IMR-90 (cell line): ENCODE results near the gene PRICKLE2. TPM values are rescaled to one million over a fixed set of nuclear protein-coding genes. Genes with fewer than 3 reads are reported as not detected.

ENCODE experiments used
- ATAC-seq: fragments of 200-7000 bp; cut with Tn5 transposase; 2 replicates; pipeline ENCODE4 v1.9.1; 2020; ENCODE audit warnings: low read depth, mild to moderate bottlenecking, moderate library complexity
- BruUV-seq: library from RNA; stranded (reverse); fragments of 400-500 nt; replicated peaks from 2 replicates; lab custom pipeline; 2021; lab: Mats Ljungman, UMichigan
- CTCF ChIA-PET: fragments of 300-600 bp; formaldehyde crosslinking; extraction: SDS; loops from one replicate; lab custom pipeline; 2021; ENCODE audit warnings: antibody characterized with exemption; lab: Yijun Ruan, JAX
- POLR2A ChIA-PET: fragments of 300-600 bp; sonication (Branson Sonifier 250); formaldehyde crosslinking; loops from one replicate; lab custom pipeline; 2022; ENCODE audit warnings: antibody characterized with exemption; ENCODE audit not compliant: unreplicated experiment; lab: Charles Lee
- DNase-seq: peaks from one replicate; pipeline ENCODE4 v3.0.0; 2013
- H2AFZ ChIP-seq: replicated peaks from 2 replicates; pipeline ENCODE3; 2013; ENCODE audit warnings: low read length, mild to moderate bottlenecking; ENCODE audit not compliant: poor library complexity
- H2AK5ac ChIP-seq: 2 replicates; pipeline ENCODE4 v1.6.1; 2013; ENCODE audit warnings: low read depth, low read length, inconsistent platforms
- H2AK9ac ChIP-seq: replicated peaks from 2 replicates; pipeline ENCODE3; 2013; ENCODE audit warnings: mild to moderate bottlenecking, low read depth, low read length, moderate library complexity; ENCODE audit not compliant: poor library complexity
- H2BK120ac ChIP-seq: 2 replicates; pipeline ENCODE4 v1.6.1; 2013; ENCODE audit warnings: low read depth, low read length, inconsistent platforms
- H2BK15ac ChIP-seq: 3 replicates; pipeline ENCODE4 v1.6.1; 2013; ENCODE audit warnings: low read depth, low read length, inconsistent platforms
- H2BK20ac ChIP-seq: 2 replicates; pipeline ENCODE4 v1.6.1; 2013; ENCODE audit warnings: low read depth, mild to moderate bottlenecking, inconsistent platforms, low read length, moderate library complexity
- H2BK5ac ChIP-seq: 2 replicates; pipeline ENCODE4 v1.6.1; 2013; ENCODE audit warnings: mild to moderate bottlenecking, low read depth, low read length, inconsistent platforms; ENCODE audit not compliant: poor library complexity, severe bottlenecking
- H3K14ac ChIP-seq: replicated peaks from 2 replicates; pipeline ENCODE4 v1.6.1; 2013; ENCODE audit warnings: low read depth, low read length, inconsistent platforms
- H3K18ac ChIP-seq: 2 replicates; pipeline ENCODE4 v1.6.1; 2013; ENCODE audit warnings: low read depth, low read length, control low read depth
- H3K23ac ChIP-seq: 2 replicates; pipeline ENCODE4 v1.6.1; 2013; ENCODE audit warnings: low read depth, low read length, inconsistent platforms
- H3K27ac ChIP-seq: 2 replicates; pipeline ENCODE4 v1.5.1; 2013; ENCODE audit warnings: mild to moderate bottlenecking, control low read depth, low read length; ENCODE audit not compliant: insufficient read depth
- H3K27me3 ChIP-seq: 2 replicates; pipeline ENCODE4 v1.6.1; 2013; ENCODE audit warnings: low read length; ENCODE audit not compliant: control insufficient read depth, insufficient read depth
- H3K36me3 ChIP-seq: 2 replicates; pipeline ENCODE4 v1.6.1; 2013; ENCODE audit warnings: low read length, mixed read lengths; ENCODE audit not compliant: control insufficient read depth, insufficient read depth
- H3K4ac ChIP-seq: 2 replicates; pipeline ENCODE4 v1.6.1; 2013; ENCODE audit warnings: low read depth, low read length, inconsistent platforms
- H3K4me1 ChIP-seq: 2 replicates; pipeline ENCODE4 v1.6.1; 2013; ENCODE audit warnings: low read length, mixed read lengths; ENCODE audit not compliant: control insufficient read depth, insufficient read depth
- H3K4me2 ChIP-seq: 2 replicates; pipeline ENCODE4 v1.6.1; 2013; ENCODE audit warnings: low read depth, mild to moderate bottlenecking, control low read depth, low read length, moderate library complexity
- H3K4me3 ChIP-seq: 2 replicates; pipeline ENCODE4 v1.5.1; 2013; ENCODE audit warnings: low read depth, mild to moderate bottlenecking, control low read depth, low read length, moderate library complexity; ENCODE audit not compliant: insufficient read depth
- H3K56ac ChIP-seq: 2 replicates; pipeline ENCODE4 v1.6.1; 2013; ENCODE audit warnings: low read length, inconsistent platforms; ENCODE audit not compliant: insufficient read depth; ENCODE audit errors: extremely low read depth
- H3K79me1 ChIP-seq, 2 experiments: 2 replicates each; pipeline ENCODE4 v1.6.1; 2013; ENCODE audit warnings: low read length in 2 of 2, inconsistent platforms in 1 of 2, low read depth in 1 of 2
- H3K9ac ChIP-seq: 2 replicates; pipeline ENCODE4 v1.6.1; 2013; ENCODE audit warnings: low read depth, low read length, control low read depth
- H3K9me1 ChIP-seq: 2 replicates; pipeline ENCODE4 v1.6.1; 2013; ENCODE audit warnings: low read length, inconsistent platforms; ENCODE audit not compliant: insufficient read depth
- H3K9me3 ChIP-seq: 2 replicates; pipeline ENCODE4 v1.6.1; 2013; ENCODE audit warnings: low read length; ENCODE audit not compliant: control insufficient read depth, insufficient read depth
- H4K20me1 ChIP-seq: 2 replicates; pipeline ENCODE4 v1.6.1; 2013; ENCODE audit warnings: low read length, inconsistent platforms; ENCODE audit not compliant: insufficient read depth
- H4K5ac ChIP-seq: 2 replicates; pipeline ENCODE4 v1.6.1; 2013; ENCODE audit warnings: mild to moderate bottlenecking, low read depth, low read length, control low read depth
- H4K8ac ChIP-seq, 2 experiments: 2 replicates each; pipeline ENCODE4 v1.6.1; 2013; ENCODE audit warnings: low read depth in 2 of 2, low read length in 2 of 2, control low read depth in 1 of 2, inconsistent platforms in 1 of 2
- H4K91ac ChIP-seq: 2 replicates; pipeline ENCODE4 v1.6.1; 2013; ENCODE audit warnings: low read depth, low read length, inconsistent platforms; ENCODE audit not compliant: insufficient read depth
- CEBPB ChIP-seq: IDR thresholded peaks from 2 replicates; pipeline ENCODE4 v1.6.1; 2012; ENCODE audit warnings: low read depth, low read length, improper control_type of control experiment
- POLR2A ChIP-seq: IDR thresholded peaks from 2 replicates; pipeline ENCODE4 v1.6.1; 2012; ENCODE audit warnings: mild to moderate bottlenecking, low read depth, low read length
- WGBS, 2 experiments: methylation state at CpG; one replicate each; pipeline versions ENCODE4 v1.1.5 to v1.1.7; 2013; ENCODE audit warnings: missing lambda C conversion rate in 2 of 2; ENCODE audit not compliant: insufficient read length in 1 of 2; ENCODE audit errors: extremely low coverage in 2 of 2; 5-methylcytosine and 5-hydroxymethylcytosine counted together
- dilution Hi-C: fragments of 300-500 bp; cut with HindIII; formaldehyde crosslinking; loops from one replicate; pipeline ENCODE4 v1.14.3; 2018; ENCODE audit warnings: low sequenced_read_pairs; ENCODE audit not compliant: unreplicated experiment
- in situ Hi-C: fragments of 300-500 bp; cut with MboI; formaldehyde crosslinking; loops from 3 replicates; pipeline ENCODE4 v1.14.3; 2019; ENCODE audit warnings: low sequenced_read_pairs, inconsistent platforms, mixed read lengths
- intact Hi-C: fragments of 100-400 bp; cut with micrococcal nuclease; formaldehyde crosslinking; loops from 2 replicates; pipeline ENCODE4 v1.10.0; 2022
- polyA plus RNA-seq, 3 experiments: library from polyadenylated mRNA; depleted of rRNA; stranded (reverse); fragments of >200 nt; gene quantifications; 2 replicates each; pipeline ENCODE4 v1.2.3, GENCODE V29; 2012; ENCODE audit warnings: low replicate concordance in 1 of 3
- total RNA-seq: library from RNA; depleted of rRNA; stranded (reverse); fragments of >200 nt; gene quantifications from 2 replicates; pipeline ENCODE4 v1.2.3, GENCODE V29; 2012

The PRICKLE2 gene
- total and polyA plus RNA-seq, 2 of the 4 experiments (the other 2 are of a cell fraction), result 4.1 to 14.2 TPM

DNA sequence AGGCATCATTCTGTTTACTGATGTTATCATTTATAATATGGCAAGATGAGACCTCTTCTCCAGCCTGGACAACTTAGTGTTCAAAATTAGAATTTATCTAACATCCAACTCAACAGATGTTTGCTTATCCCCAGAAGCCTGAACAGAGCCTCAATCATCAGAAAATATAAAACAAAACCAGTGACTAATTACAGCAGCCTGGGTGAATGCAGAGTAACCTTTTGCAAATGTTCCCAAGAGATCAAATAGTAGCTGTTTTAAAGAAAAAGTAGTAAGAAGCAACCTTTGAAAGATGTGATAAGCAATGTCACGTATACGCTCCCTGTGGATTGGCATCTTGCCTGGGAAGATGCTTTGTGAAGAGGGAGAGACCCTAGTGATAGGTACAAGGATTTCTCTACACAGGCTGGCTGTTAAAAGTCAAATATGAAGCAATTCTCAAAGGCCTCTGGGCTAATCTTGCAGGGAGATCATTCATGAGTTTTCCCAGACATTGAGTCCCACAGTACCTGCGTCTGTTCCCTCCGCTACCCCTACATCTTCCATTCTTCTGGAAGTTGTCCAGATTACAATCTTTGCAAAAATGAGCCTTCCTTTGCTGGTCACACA is 39.3 kb upstream of the PRICKLE2 start:
- H4K20me1 ChIP-seq, result peaks cover 40% of the 10 kb centered on the region
- no peak overlapping the region; the same call in 1 of the 2 replicates for H3K18ac ChIP-seq
- H2AK5ac ChIP-seq, result no peak overlapping the region; the same call in 1 of the 2 replicates
- no peak overlapping the region for H2BK20ac ChIP-seq
- no peak overlapping the region for H2BK5ac ChIP-seq
- TF ChIP-seq POLR2A (no peak), CEBPB (peak; percentile 45; the same call in 1 of the 2 replicates)
- no peak overlapping the region for H2AFZ ChIP-seq
- dilution Hi-C loops (no loop called here), in situ Hi-C loops (loop anchor here (10.0 kb wide), 1 partner anchor 220 kb away; no protein-coding TSS in a partner anchor), intact Hi-C loops (loop anchor here (5.0 kb wide), 2 partner anchors 32 to 198 kb away; no protein-coding TSS in a partner anchor)
- peak overlapping the region; percentile 38; the same call in 1 of the 2 replicates for H3K4ac ChIP-seq
- H3K4me3 ChIP-seq, result no peak overlapping the region
- ATAC-seq, result no peak
- no peaks in the 10 kb centered on the region for H3K9me3 ChIP-seq
- ChIA-PET CTCF (no interaction called here), POLR2A (no interaction called here)
- no peak overlapping the region for H3K14ac ChIP-seq
- peaks cover 30 to 75% of the 10 kb centered on the region in 2 experiments for H3K79me1 ChIP-seq
- peak overlapping the region; percentile 46 for H3K27ac ChIP-seq
- H3K36me3 ChIP-seq, result no peaks in the 10 kb centered on the region; the same call in 1 of the 2 replicates
- peak; percentile 32 for DNase-seq
- H3K56ac ChIP-seq, result peak overlapping the region; percentile 12; the same call in 1 of the 2 replicates
- no TSS peak for BruUV-seq
- H3K23ac ChIP-seq, result no peak overlapping the region
- H2BK15ac ChIP-seq, result peak overlapping the region; percentile 16; the same call in 1 of the 3 replicates
- WGBS, 2 experiments, result 36% methylated on average over 2 of the region's 4 CpGs; no CpG with 5 or more reads in 1 of the 2 experiments
- no peaks in the 10 kb centered on the region for H3K27me3 ChIP-seq
- H3K9me1 ChIP-seq, result peaks cover 15% of the 10 kb centered on the region
- no peak overlapping the region for H4K91ac ChIP-seq
- peak overlapping the region; percentile 79 for H3K4me2 ChIP-seq
- peaks cover 24% of the 10 kb centered on the region for H3K4me1 ChIP-seq
- H4K5ac ChIP-seq, result 0 out of 2 replicates have a peak overlapping the region, but pooled peaks have one; percentile 41
- peak overlapping the region; percentile 6 for H2BK120ac ChIP-seq
- H2AK9ac ChIP-seq, result no peak overlapping the region
- H4K8ac ChIP-seq, result no peak overlapping the region
- H3K9ac ChIP-seq, result peak overlapping the region; percentile 69
